ENCODE results near the gene GLE1. TPM values are rescaled to one million over a fixed set of nuclear protein-coding genes. Genes with fewer than 3 reads are reported as not detected.

Gene GLE1
- total RNA-seq, 5 donors from 2014 or later (not counting 1 experiment from before 2014, with no cell fraction given) = 15.5 to 30.5 (median 29.1) TPM

- Histone ChIP-seq H3K27me3 (replicated peaks in 1 of 2; ENCODE audit: control insufficient read depth in 2 of 2, extremely low read depth in 1 of 2, insufficient read depth in 2 of 2, low read length in 1 of 2) (no peaks in the 10 kb centered on the region), H3K4me1 (ENCODE audit: control insufficient read depth in 1 of 2, extremely low read depth in 1 of 2, insufficient read depth in 2 of 2, low read length in 2 of 2) (peaks cover 8 to 14% of the 10 kb centered on the region in 2 experiments), H3K9me3 (no peaks in the 10 kb centered on the region), H3K27ac (ENCODE audit: low read length) (no peak overlapping the region), H3K4me3 (ENCODE audit: control insufficient read depth in 1 of 2, extremely low read depth in 1 of 2, low read length in 1 of 2) (no peak overlapping the region), H3K36me3 (ENCODE audit: control insufficient read depth in 2 of 2, extremely low read depth in 1 of 2, insufficient read depth in 1 of 2, low read length in 1 of 2) (peaks cover 7 to 13% of the 10 kb centered on the region in 2 donors)
- H3K36me3 Mint-ChIP-seq = peaks cover 9% of the 10 kb centered on the region
- H3K27ac Mint-ChIP-seq = no peak overlapping the region
- H3K4me1 Mint-ChIP-seq = peaks cover 15 to 23% (median 23%) of the 10 kb centered on the region in 3 donors
- H3K9me3 Mint-ChIP-seq = no peaks in the 10 kb centered on the region
- 70% methylated on average over 2 of the region's 3 CpGs for WGBS (ENCODE audit: insufficient coverage)
- DNase-seq (no peak), ATAC-seq (replicated peaks in 1 of 4) (no peak)
- CTCF ChIA-PET = no interaction called here
- no peaks in the 10 kb centered on the region for H3K27me3 Mint-ChIP-seq
- POLR2A ChIA-PET = no interaction called here
- no peak overlapping the region for H3K4me3 Mint-ChIP-seq
Measured at GRCh38 chr9:128546504-128546903, 42.0 kb downstream of the GLE1 start.

- no peaks in the 10 kb centered on the region for H3K27me3 ChIP-seq (replicated peaks in 1 of 2; ENCODE audit: control insufficient read depth in 2 of 2, extremely low read depth in 1 of 2, insufficient read depth in 2 of 2, low read length in 1 of 2)
- CTCF ChIA-PET = no interaction called here
- ATAC-seq (replicated peaks in 1 of 4) (no peak), DNase-seq (no peak)
- Mint-ChIP-seq H3K4me1 (peaks cover 21 to 29% (median 28%) of the 10 kb centered on the region in 3 donors), H3K9me3 (no peaks in the 10 kb centered on the region), H3K27me3 (no peaks in the 10 kb centered on the region), H3K27ac (no peak overlapping the region), H3K36me3 (no peaks in the 10 kb centered on the region), H3K4me3 (no peak overlapping the region)
- no peak overlapping the region for H3K27ac ChIP-seq (ENCODE audit: low read length)
- H3K9me3 ChIP-seq = no peaks in the 10 kb centered on the region
- 89% methylated on average over 2 of the region's 7 CpGs for WGBS (ENCODE audit: insufficient coverage)
- POLR2A ChIA-PET = no interaction called here
- H3K36me3 ChIP-seq (ENCODE audit: control insufficient read depth in 2 of 2, extremely low read depth in 1 of 2, insufficient read depth in 1 of 2, low read length in 1 of 2) = no peaks in the 10 kb centered on the region
- H3K4me3 ChIP-seq (ENCODE audit: control insufficient read depth in 1 of 2, extremely low read depth in 1 of 2, low read length in 1 of 2) = no peak overlapping the region
- H3K4me1 ChIP-seq (ENCODE audit: control insufficient read depth in 1 of 2, extremely low read depth in 1 of 2, insufficient read depth in 2 of 2, low read length in 2 of 2) = peaks cover 17 to 26% of the 10 kb centered on the region in 2 experiments
Measured at GRCh38 chr9:128548876-128549275, 44.4 kb downstream of the GLE1 start.

DNA sequence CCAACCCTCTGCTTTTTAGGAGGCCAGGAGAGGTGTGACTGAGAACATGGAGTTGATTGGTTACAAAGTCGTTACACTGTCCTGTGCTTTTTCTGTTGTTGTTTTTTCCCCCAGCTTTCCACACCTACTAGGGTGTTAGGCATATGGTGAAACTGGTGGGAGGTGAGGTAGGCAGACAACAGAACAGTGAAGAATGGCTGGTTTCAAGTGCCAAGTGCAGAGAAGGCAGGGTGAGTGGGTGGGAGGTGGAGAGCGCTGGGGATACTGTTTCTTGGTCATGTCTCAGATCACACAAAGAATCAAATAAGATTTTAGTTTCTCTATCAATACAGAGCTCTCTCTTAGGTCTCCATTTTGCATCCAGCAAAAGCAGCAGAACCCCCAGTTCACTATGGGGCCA is 45.7 kb downstream of the GLE1 start:
- no CpG with 5 or more reads among the region's 2 CpGs for WGBS (ENCODE audit: insufficient coverage)
- peaks cover 30 to 37% of the 10 kb centered on the region in 2 experiments for H3K4me1 ChIP-seq (ENCODE audit: control insufficient read depth in 1 of 2, extremely low read depth in 1 of 2, insufficient read depth in 2 of 2, low read length in 2 of 2)
- Mint-ChIP-seq H3K4me1 (peaks cover 21 to 29% (median 28%) of the 10 kb centered on the region in 3 donors), H3K9me3 (no peaks in the 10 kb centered on the region), H3K36me3 (no peaks in the 10 kb centered on the region), H3K27me3 (no peaks in the 10 kb centered on the region), H3K27ac (peak overlapping the region; percentile 91 to 94), H3K4me3 (peak overlapping the region in 2 of 3 donors; percentile 4 to 49)
- ChIA-PET CTCF (interaction anchor here in 1 of 2 donors (0.5 to 1.2 kb wide), 2 partner anchors 49 to 95 kb away, joined by 3 to 4 read pairs; partner anchors contain the start of gene ODF2), POLR2A (interaction anchor here (0.6 to 1.1 kb wide), 3 partner anchors 13 to 1228 kb away, joined by 3 to 8 read pairs (median 3); no protein-coding TSS in a partner anchor)
- DNase-seq = peak in 6 of 35 experiments; percentile 10 to 32 (median 11)
- ATAC-seq (replicated peaks in 1 of 4) = no peak
- no peaks in the 10 kb centered on the region for H3K36me3 ChIP-seq (ENCODE audit: control insufficient read depth in 2 of 2, extremely low read depth in 1 of 2, insufficient read depth in 1 of 2, low read length in 1 of 2)
- H3K27me3 ChIP-seq (replicated peaks in 1 of 2; ENCODE audit: control insufficient read depth in 2 of 2, extremely low read depth in 1 of 2, insufficient read depth in 2 of 2, low read length in 1 of 2) = no peaks in the 10 kb centered on the region
- peak overlapping the region; percentile 97 for H3K27ac ChIP-seq (ENCODE audit: low read length)
- H3K4me3 ChIP-seq (ENCODE audit: control insufficient read depth in 1 of 2, extremely low read depth in 1 of 2, low read length in 1 of 2) = no peak overlapping the region
- no peaks in the 10 kb centered on the region for H3K9me3 ChIP-seq

GRCh38 chr9:128550770-128551656 is 46.5 kb downstream of the GLE1 start:
- Histone ChIP-seq H3K36me3 (ENCODE audit: control insufficient read depth in 2 of 2, extremely low read depth in 1 of 2, insufficient read depth in 1 of 2, low read length in 1 of 2) (no peaks in the 10 kb centered on the region), H3K27ac (ENCODE audit: low read length) (peak overlapping the region; percentile 97), H3K27me3 (replicated peaks in 1 of 2; ENCODE audit: control insufficient read depth in 2 of 2, extremely low read depth in 1 of 2, insufficient read depth in 2 of 2, low read length in 1 of 2) (no peaks in the 10 kb centered on the region), H3K9me3 (no peaks in the 10 kb centered on the region), H3K4me3 (ENCODE audit: control insufficient read depth in 1 of 2, extremely low read depth in 1 of 2, low read length in 1 of 2) (peak overlapping the region; percentile 44 to 94), H3K4me1 (ENCODE audit: control insufficient read depth in 1 of 2, extremely low read depth in 1 of 2, insufficient read depth in 2 of 2, low read length in 2 of 2) (peaks cover 36 to 43% of the 10 kb centered on the region in 2 experiments)
- peak overlapping the region; percentile 91 to 94 for H3K27ac Mint-ChIP-seq
- no peaks in the 10 kb centered on the region for H3K27me3 Mint-ChIP-seq
- peak overlapping the region in 2 of 3 donors; percentile 84 to 89 for H3K4me3 Mint-ChIP-seq
- no peaks in the 10 kb centered on the region for H3K36me3 Mint-ChIP-seq
- WGBS (ENCODE audit: insufficient coverage) = 82% methylated on average over 5 of the region's 11 CpGs
- peaks cover 22 to 29% (median 28%) of the 10 kb centered on the region in 3 donors for H3K4me1 Mint-ChIP-seq
- ChIA-PET CTCF (interaction anchor here in 1 of 2 donors (1.2 kb wide), 1 partner anchor 95 kb away, joined by 4 read pairs; the partner anchor contains the start of gene ODF2), POLR2A (interaction anchor here in 1 of 2 donors (0.6 to 1.1 kb wide), 4 partner anchors 9 to 428 kb away, joined by 3 to 4 read pairs (median 3); no protein-coding TSS in a partner anchor)
- ATAC-seq (replicated peaks in 1 of 4) (no peak), DNase-seq (peak in 1 of 35 experiments; percentile 34)
- H3K9me3 Mint-ChIP-seq = no peaks in the 10 kb centered on the region

DNA sequence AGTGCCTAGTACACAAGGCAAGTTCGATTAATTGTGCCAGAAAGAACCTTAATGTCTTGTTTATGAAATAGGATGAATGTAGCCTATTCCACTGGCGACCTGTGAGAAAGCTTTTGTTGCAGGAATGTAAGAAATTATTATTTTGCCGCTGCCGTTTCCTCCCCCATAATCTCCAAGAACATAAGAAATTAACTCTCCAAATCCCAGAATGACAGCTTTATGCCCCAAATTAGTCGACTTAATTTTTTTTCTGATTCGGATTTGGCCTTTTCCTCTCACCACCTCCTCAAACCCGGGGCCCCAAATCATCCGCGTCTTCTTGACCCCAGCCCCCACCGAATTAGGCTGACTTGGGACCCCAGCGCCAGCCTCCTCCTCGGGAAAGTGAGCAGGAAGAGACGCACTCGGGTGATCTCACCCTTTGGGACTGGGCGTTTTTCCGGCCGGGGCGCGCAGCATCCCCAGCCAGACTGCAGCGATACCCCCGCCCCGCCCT is 47.2 kb downstream of the GLE1 start:
- under 1% methylated on average over 18 of the region's 22 CpGs for whole genome bisulfite sequencing (ENCODE audit: insufficient coverage)
- CTCF ChIA-PET = interaction anchor here in 1 of 2 donors (0.6 to 1.0 kb wide), 2 partner anchors 47 to 257 kb away, joined by 3 read pairs; partner anchors contain the start of gene GLE1
- ATAC-seq (replicated peaks in 1 of 4) (no peak), DNase-seq (no peak)
- H3K36me3 Mint-ChIP-seq = no peaks in the 10 kb centered on the region
- peak overlapping the region in 2 of 3 donors; percentile 84 to 89 for H3K4me3 Mint-ChIP-seq
- POLR2A ChIA-PET = interaction anchor here (0.6 to 0.9 kb wide), 6 partner anchors 8 to 580 kb away, joined by 3 to 4 read pairs (median 4); no protein-coding TSS in a partner anchor
- Histone ChIP-seq H3K27ac (ENCODE audit: low read length) (peak overlapping the region; percentile 97), H3K4me1 (ENCODE audit: control insufficient read depth in 1 of 2, extremely low read depth in 1 of 2, insufficient read depth in 2 of 2, low read length in 2 of 2) (peaks cover 43 to 44% of the 10 kb centered on the region in 2 experiments), H3K9me3 (no peaks in the 10 kb centered on the region), H3K27me3 (replicated peaks in 1 of 2; ENCODE audit: control insufficient read depth in 2 of 2, extremely low read depth in 1 of 2, insufficient read depth in 2 of 2, low read length in 1 of 2) (no peaks in the 10 kb centered on the region), H3K4me3 (ENCODE audit: control insufficient read depth in 1 of 2, extremely low read depth in 1 of 2, low read length in 1 of 2) (peak overlapping the region; percentile 44 to 94), H3K36me3 (ENCODE audit: control insufficient read depth in 2 of 2, extremely low read depth in 1 of 2, insufficient read depth in 1 of 2, low read length in 1 of 2) (peaks cover 0 to under 1% of the 10 kb centered on the region in 2 donors)
- no peaks in the 10 kb centered on the region for H3K27me3 Mint-ChIP-seq
- H3K27ac Mint-ChIP-seq = peak overlapping the region; percentile 91 to 94
- H3K9me3 Mint-ChIP-seq = no peaks in the 10 kb centered on the region
- H3K4me1 Mint-ChIP-seq = peaks cover 28 to 29% (median 29%) of the 10 kb centered on the region in 3 donors
